ENCODE data around the gene MGAT3. TPM values are rescaled to one million over a fixed set of nuclear protein-coding genes. Genes with fewer than 3 reads are reported as not detected.

The MGAT3 gene
- total RNA-seq, 1 experiment from 2014 or later, result 5.0 TPM

DNA sequence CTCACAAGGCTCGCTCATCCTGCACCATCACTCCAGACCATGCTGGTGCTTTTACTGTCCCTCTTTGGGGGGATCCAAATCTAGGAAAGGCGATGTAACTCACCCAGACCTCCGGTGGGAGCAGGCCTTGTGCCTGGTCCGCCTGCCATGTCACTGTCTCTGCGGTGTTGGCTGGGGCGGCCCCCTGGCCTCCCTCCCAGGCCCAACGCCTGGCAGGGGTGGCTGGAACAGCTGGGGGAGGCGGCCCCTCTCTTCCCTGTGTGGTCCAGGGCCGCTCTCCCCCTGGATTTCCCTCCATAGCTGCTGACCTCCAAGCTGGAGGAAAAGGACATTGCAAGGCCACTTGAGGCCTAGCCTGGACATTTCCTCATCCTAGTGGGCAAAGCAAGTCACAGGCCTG, 11.1 kb upstream of the MGAT3 start:
- Histone ChIP-seq H2AFZ (ENCODE audit: low read length) (no peak overlapping the region), H4K20me1 (ENCODE audit: control insufficient read depth, insufficient read depth, insufficient read length) (no peaks in the 10 kb centered on the region), H2BK12ac (ENCODE audit: insufficient read length, low read depth, low read length) (no peak overlapping the region), H3K9ac (ENCODE audit: extremely low read depth, insufficient read length, low read length) (no peak overlapping the region), H2BK15ac (ENCODE audit: low read depth, low read length) (no peak overlapping the region), H3K79me2 (ENCODE audit: insufficient read depth, low read length) (no peaks in the 10 kb centered on the region), H2BK20ac (ENCODE audit: low read depth, low read length, poor library complexity, severe bottlenecking) (no peak overlapping the region), H3K23ac (ENCODE audit: insufficient read length, low read depth, low read length) (no peak overlapping the region), H3K14ac (ENCODE audit: insufficient read depth, low read length) (no peak overlapping the region; the same call in 1 of the 2 replicates), H3K18ac (ENCODE audit: insufficient read length, low read depth, low read length) (no peak overlapping the region), H3K4me2 (ENCODE audit: insufficient read depth, insufficient read length, low read length) (no peak overlapping the region), H4K5ac (ENCODE audit: insufficient read length, low read depth, low read length) (no peak overlapping the region), H3K4ac (ENCODE audit: low read depth, low read length) (no peak overlapping the region; the same call in 1 of the 2 replicates), H3K4me1 (ENCODE audit: insufficient read depth, low read length) (no peaks in the 10 kb centered on the region), H2BK120ac (ENCODE audit: low read depth, low read length, poor library complexity, severe bottlenecking) (no peak overlapping the region), H2AK5ac (ENCODE audit: insufficient read length, low read length) (no peak overlapping the region), H3K27ac (ENCODE audit: insufficient read length, low read depth, low read length) (no peak overlapping the region), H3T11ph (ENCODE audit: low read length) (no peak overlapping the region), H3K27me3 (ENCODE audit: insufficient read depth, low read length) (no peaks in the 10 kb centered on the region), H3K9me3 (ENCODE audit: control insufficient read depth, low read depth, low read length) (no peaks in the 10 kb centered on the region), H3K23me2 (ENCODE audit: insufficient read length, low read depth, low read length, poor library complexity, severe bottlenecking) (no peaks in the 10 kb centered on the region), H4K91ac (ENCODE audit: insufficient read length, low read depth, low read length) (no peak overlapping the region), H2BK5ac (ENCODE audit: insufficient read length, low read length) (no peak overlapping the region), H4K8ac (replicated peaks; ENCODE audit: insufficient read length, low read depth, low read length) (no peak overlapping the region), H3K56ac (ENCODE audit: insufficient read length, low read depth, low read length) (no peak overlapping the region), H3K79me1 (ENCODE audit: insufficient read depth, low read depth, low read length, poor library complexity, severe bottlenecking) (no peaks in the 10 kb centered on the region)
- no peak for DNase-seq
- no peak overlapping the region for H3K4me3 Mint-ChIP-seq
- H3K4me1 Mint-ChIP-seq, result peaks cover 6 to 8% of the 10 kb centered on the region in 2 experiments
- TF ChIP-seq, protein P1, sequence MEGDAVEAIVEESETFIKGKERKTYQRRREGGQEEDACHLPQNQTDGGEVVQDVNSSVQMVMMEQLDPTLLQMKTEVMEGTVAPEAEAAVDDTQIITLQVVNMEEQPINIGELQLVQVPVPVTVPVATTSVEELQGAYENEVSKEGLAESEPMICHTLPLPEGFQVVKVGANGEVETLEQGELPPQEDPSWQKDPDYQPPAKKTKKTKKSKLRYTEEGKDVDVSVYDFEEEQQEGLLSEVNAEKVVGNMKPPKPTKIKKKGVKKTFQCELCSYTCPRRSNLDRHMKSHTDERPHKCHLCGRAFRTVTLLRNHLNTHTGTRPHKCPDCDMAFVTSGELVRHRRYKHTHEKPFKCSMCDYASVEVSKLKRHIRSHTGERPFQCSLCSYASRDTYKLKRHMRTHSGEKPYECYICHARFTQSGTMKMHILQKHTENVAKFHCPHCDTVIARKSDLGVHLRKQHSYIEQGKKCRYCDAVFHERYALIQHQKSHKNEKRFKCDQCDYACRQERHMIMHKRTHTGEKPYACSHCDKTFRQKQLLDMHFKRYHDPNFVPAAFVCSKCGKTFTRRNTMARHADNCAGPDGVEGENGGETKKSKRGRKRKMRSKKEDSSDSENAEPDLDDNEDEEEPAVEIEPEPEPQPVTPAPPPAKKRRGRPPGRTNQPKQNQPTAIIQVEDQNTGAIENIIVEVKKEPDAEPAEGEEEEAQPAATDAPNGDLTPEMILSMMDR (conservative IDR thresholded peaks at IDR 0.05), result no peak
- no peaks in the 10 kb centered on the region for H3K9me3 Mint-ChIP-seq
- peaks cover 10% of the 10 kb centered on the region for H3K27me3 Mint-ChIP-seq (ENCODE audit: low read depth)
- no CpG with 5 or more reads among the region's 9 CpGs for WGBS (ENCODE audit: extremely low coverage, insufficient read length, low lambda C conversion rate)
- no peak overlapping the region for H3K27ac Mint-ChIP-seq
- H3K36me3 Mint-ChIP-seq (ENCODE audit: insufficient read depth in 1 of 3, low read depth in 3 of 3), result no peaks in the 10 kb centered on the region

Data from H9 (cell line).